PC-3 (cell line): ENCODE results near the gene LCNL1.

Source experiments
- EZH2 ChIP-seq: fragments of 300-600 bp; sonication (generic); IDR thresholded peaks from one replicate; pipeline ENCODE4 v1.6.1; 2017; ENCODE audit warnings: antibody characterized with exemption, mild to moderate bottlenecking, low read length; ENCODE audit not compliant: unreplicated experiment
- TF ChIP-seq, protein P1 (sequence below): fragments of 300-600 bp; sonication (generic); conservative IDR thresholded peaks from 2 replicates; pipeline ENCODE4 v1.5.1; 2017; ENCODE audit warnings: antibody characterized with exemption, low read depth, mild to moderate bottlenecking, low read length

DNA sequence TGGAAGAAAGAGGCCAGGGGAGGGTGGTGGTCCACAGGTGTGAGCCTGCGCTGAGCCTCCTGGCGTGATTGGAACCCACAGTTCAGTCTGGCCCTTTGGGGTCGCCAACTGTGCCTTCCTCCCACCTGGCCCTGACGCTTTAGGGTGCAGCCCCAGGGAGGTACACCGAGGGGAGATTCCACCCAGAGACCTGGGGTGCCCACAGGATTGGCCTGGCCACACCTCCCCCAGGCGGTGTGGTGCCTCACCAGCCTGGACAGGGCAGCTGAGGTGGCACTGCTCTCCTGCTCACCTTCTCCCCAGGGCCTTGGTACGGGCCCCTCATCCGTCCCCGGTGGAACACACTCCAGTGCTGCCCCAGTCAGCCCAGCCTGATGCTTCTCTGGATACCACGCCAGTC, 14.6 kb downstream of the LCNL1 start:
- TF ChIP-seq, protein P1, sequence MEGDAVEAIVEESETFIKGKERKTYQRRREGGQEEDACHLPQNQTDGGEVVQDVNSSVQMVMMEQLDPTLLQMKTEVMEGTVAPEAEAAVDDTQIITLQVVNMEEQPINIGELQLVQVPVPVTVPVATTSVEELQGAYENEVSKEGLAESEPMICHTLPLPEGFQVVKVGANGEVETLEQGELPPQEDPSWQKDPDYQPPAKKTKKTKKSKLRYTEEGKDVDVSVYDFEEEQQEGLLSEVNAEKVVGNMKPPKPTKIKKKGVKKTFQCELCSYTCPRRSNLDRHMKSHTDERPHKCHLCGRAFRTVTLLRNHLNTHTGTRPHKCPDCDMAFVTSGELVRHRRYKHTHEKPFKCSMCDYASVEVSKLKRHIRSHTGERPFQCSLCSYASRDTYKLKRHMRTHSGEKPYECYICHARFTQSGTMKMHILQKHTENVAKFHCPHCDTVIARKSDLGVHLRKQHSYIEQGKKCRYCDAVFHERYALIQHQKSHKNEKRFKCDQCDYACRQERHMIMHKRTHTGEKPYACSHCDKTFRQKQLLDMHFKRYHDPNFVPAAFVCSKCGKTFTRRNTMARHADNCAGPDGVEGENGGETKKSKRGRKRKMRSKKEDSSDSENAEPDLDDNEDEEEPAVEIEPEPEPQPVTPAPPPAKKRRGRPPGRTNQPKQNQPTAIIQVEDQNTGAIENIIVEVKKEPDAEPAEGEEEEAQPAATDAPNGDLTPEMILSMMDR = no peak
- TF ChIP-seq EZH2 = no peak
